ENCODE results near the gene GREM1. TPM values are rescaled to one million over a fixed set of nuclear protein-coding genes. Genes with fewer than 3 reads are reported as not detected.
A peak's percentile ranks its signal among the peaks of the same experiment; 100 is the strongest.

The GREM1 gene
- total and polyA plus RNA-seq, 2 experiments from 2014 or later = 0.09 TPM; not detected in 1

GRCh38 chr15:32674681-32675080 lies 43.1 kb upstream of the GREM1 start:
- H3K27ac ChIP-seq = no peak overlapping the region
- no peak for DNase-seq (ENCODE audit: low read depth in 1 of 2, low spot score in 1 of 2)
- no peak for TF ChIP-seq CTCF (IDR thresholded peaks at IDR 0.05; ENCODE audit: low read depth, low read length)
- no peaks in the 10 kb centered on the region for H3K36me3 ChIP-seq
- H3K9me3 ChIP-seq (ENCODE audit: low read depth) = no peaks in the 10 kb centered on the region
- H3K4me3 ChIP-seq = no peak overlapping the region
- H3K27me3 ChIP-seq = no peaks in the 10 kb centered on the region
- H3K4me1 ChIP-seq (ENCODE audit: low read depth) = no peaks in the 10 kb centered on the region

GRCh38 chr15:32675466-32675865 lies 42.3 kb upstream of the GREM1 start:
- no peaks in the 10 kb centered on the region for H3K4me1 ChIP-seq (ENCODE audit: low read depth)
- H3K4me3 ChIP-seq = no peak overlapping the region
- H3K27me3 ChIP-seq = no peaks in the 10 kb centered on the region
- H3K27ac ChIP-seq = no peak overlapping the region
- no peaks in the 10 kb centered on the region for H3K9me3 ChIP-seq (ENCODE audit: low read depth)
- no peak for DNase-seq (ENCODE audit: low read depth in 1 of 2, low spot score in 1 of 2)
- no peaks in the 10 kb centered on the region for H3K36me3 ChIP-seq
- TF ChIP-seq CTCF (IDR thresholded peaks at IDR 0.05; ENCODE audit: low read depth, low read length) = no peak

GRCh38 chr15:32676169-32676568 lies 41.6 kb upstream of the GREM1 start:
- Histone ChIP-seq H3K27ac (no peak overlapping the region), H3K4me1 (ENCODE audit: low read depth) (no peaks in the 10 kb centered on the region), H3K27me3 (no peaks in the 10 kb centered on the region), H3K36me3 (no peaks in the 10 kb centered on the region), H3K4me3 (no peak overlapping the region), H3K9me3 (ENCODE audit: low read depth) (no peaks in the 10 kb centered on the region)
- no peak for TF ChIP-seq CTCF (IDR thresholded peaks at IDR 0.05; ENCODE audit: low read depth, low read length)
- DNase-seq (ENCODE audit: low read depth in 1 of 2, low spot score in 1 of 2) = no peak

- Histone ChIP-seq H3K9me3 (ENCODE audit: low read depth) (no peaks in the 10 kb centered on the region), H3K27ac (no peak overlapping the region), H3K4me1 (ENCODE audit: low read depth) (no peaks in the 10 kb centered on the region), H3K27me3 (no peaks in the 10 kb centered on the region), H3K36me3 (no peaks in the 10 kb centered on the region), H3K4me3 (no peak overlapping the region)
- no peak for TF ChIP-seq CTCF (IDR thresholded peaks at IDR 0.05; ENCODE audit: low read depth, low read length)
- DNase-seq (ENCODE audit: low read depth in 1 of 2, low spot score in 1 of 2) = no peak
These were observed 40.5 kb upstream of the GREM1 start for GRCh38 chr15:32677238-32677750.

- no peaks in the 10 kb centered on the region for H3K9me3 ChIP-seq (ENCODE audit: low read depth)
- H3K36me3 ChIP-seq = no peaks in the 10 kb centered on the region
- H3K4me3 ChIP-seq = no peak overlapping the region
- H3K27ac ChIP-seq = no peak overlapping the region
- H3K27me3 ChIP-seq = no peaks in the 10 kb centered on the region
- no peak for DNase-seq (ENCODE audit: low read depth in 1 of 2, low spot score in 1 of 2)
- no peaks in the 10 kb centered on the region for H3K4me1 ChIP-seq (ENCODE audit: low read depth)
- no peak for TF ChIP-seq CTCF (IDR thresholded peaks at IDR 0.05; ENCODE audit: low read depth, low read length)
These were observed 38.5 kb upstream of the GREM1 start for GRCh38 chr15:32679298-32679690.

GRCh38 chr15:32682569-32682968 lies 35.2 kb upstream of the GREM1 start:
- Histone ChIP-seq H3K27ac (no peak overlapping the region), H3K27me3 (no peaks in the 10 kb centered on the region), H3K36me3 (no peaks in the 10 kb centered on the region), H3K9me3 (ENCODE audit: low read depth) (no peaks in the 10 kb centered on the region), H3K4me1 (ENCODE audit: low read depth) (no peaks in the 10 kb centered on the region), H3K4me3 (no peak overlapping the region)
- no peak for TF ChIP-seq CTCF (IDR thresholded peaks at IDR 0.05; ENCODE audit: low read depth, low read length)
- peak in 1 of 2 donors; percentile 95 for DNase-seq (ENCODE audit: low read depth in 1 of 2, low spot score in 1 of 2)
